Measurements from ENCODE around the gene BMP3. TPM values are rescaled to one million over a fixed set of nuclear protein-coding genes. Genes with fewer than 3 reads are reported as not detected.

The BMP3 gene
- total RNA-seq, 3 donors from 2014 or later (not counting 1 experiment from before 2014, with no cell fraction given), result not detected

DNA sequence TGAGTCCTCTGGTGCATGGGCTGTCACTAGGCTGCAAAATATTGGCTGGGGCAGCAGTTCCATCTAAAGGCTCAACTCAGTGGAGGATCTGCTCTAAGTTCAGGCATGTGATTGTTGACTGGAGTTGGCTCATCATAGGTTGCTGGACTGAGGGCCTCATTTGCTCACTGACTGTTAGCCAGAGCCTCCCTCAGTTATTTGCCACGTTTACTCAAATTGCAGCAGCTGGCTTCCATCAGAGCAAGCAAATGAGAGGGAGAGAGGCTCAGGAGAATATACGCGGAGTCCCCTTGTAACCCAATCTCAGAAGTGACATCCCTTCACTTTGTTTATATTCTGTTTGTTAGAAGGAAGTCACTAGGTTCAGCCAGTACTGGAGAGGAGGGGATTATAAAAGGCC, 54.1 kb downstream of the BMP3 start:
- intact Hi-C loops (cut with micrococcal nuclease), result no loop called here
- WGBS (ENCODE audit: insufficient coverage), result 71% methylated on average over 1 of the region's 3 CpGs
- Histone ChIP-seq H3K36me3 (ENCODE audit: control insufficient read depth, insufficient read depth, low read length) (no peaks in the 10 kb centered on the region), H3K27ac (ENCODE audit: low read length) (no peak overlapping the region), H3K4me3 (ENCODE audit: low read length) (no peak overlapping the region), H3K27me3 (ENCODE audit: control insufficient read depth, insufficient read depth, low read length) (no peaks in the 10 kb centered on the region), H3K4me1 (ENCODE audit: control insufficient read depth, insufficient read depth, low read length) (no peaks in the 10 kb centered on the region), H3K9me3 (ENCODE audit: control insufficient read depth, insufficient read depth, low read length) (no peaks in the 10 kb centered on the region)
- Mint-ChIP-seq H3K27ac (no peak overlapping the region), H3K4me3 (no peak overlapping the region), H3K36me3 (no peaks in the 10 kb centered on the region), H3K9me3 (no peaks in the 10 kb centered on the region), H3K27me3 (ENCODE audit: low read depth in 2 of 2) (peaks cover 0 to 3% of the 10 kb centered on the region in 2 donors), H3K4me1 (no peaks in the 10 kb centered on the region)
- TF ChIP-seq, protein P1, sequence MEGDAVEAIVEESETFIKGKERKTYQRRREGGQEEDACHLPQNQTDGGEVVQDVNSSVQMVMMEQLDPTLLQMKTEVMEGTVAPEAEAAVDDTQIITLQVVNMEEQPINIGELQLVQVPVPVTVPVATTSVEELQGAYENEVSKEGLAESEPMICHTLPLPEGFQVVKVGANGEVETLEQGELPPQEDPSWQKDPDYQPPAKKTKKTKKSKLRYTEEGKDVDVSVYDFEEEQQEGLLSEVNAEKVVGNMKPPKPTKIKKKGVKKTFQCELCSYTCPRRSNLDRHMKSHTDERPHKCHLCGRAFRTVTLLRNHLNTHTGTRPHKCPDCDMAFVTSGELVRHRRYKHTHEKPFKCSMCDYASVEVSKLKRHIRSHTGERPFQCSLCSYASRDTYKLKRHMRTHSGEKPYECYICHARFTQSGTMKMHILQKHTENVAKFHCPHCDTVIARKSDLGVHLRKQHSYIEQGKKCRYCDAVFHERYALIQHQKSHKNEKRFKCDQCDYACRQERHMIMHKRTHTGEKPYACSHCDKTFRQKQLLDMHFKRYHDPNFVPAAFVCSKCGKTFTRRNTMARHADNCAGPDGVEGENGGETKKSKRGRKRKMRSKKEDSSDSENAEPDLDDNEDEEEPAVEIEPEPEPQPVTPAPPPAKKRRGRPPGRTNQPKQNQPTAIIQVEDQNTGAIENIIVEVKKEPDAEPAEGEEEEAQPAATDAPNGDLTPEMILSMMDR (IDR thresholded peaks at IDR 0.05), result no peak
- ATAC-seq, result no peak
- no peak for DNase-seq

DNA sequence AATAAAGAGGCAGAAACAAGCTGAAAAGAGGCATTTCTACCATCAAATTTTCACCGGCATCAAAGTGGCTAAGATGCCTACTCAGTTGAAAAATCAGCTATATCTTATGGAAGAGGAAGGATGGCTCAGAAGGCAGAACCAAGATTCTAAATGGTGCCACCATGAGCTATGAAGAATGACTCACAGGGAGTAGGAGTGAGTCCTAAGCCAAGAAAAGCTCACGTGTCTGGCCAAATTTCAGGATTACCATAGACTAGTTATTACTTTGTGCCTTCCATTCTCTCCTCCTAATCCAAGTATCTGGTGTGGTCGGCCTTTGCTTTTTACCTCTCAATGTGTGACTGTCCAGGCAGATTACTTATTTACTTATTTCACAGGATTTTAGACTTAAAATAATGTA, 54.8 kb downstream of the BMP3 start:
- ATAC-seq (no peak), DNase-seq (no peak)
- H3K4me1 Mint-ChIP-seq, result no peaks in the 10 kb centered on the region
- H3K27ac Mint-ChIP-seq, result no peak overlapping the region
- intact Hi-C loops (cut with micrococcal nuclease), result no loop called here
- no peaks in the 10 kb centered on the region for H3K36me3 ChIP-seq (ENCODE audit: control insufficient read depth, insufficient read depth, low read length)
- no peaks in the 10 kb centered on the region for H3K9me3 Mint-ChIP-seq
- TF ChIP-seq, protein P1 (IDR thresholded peaks at IDR 0.05), result no peak
- no peak overlapping the region for H3K27ac ChIP-seq (ENCODE audit: low read length)
- H3K9me3 ChIP-seq (ENCODE audit: control insufficient read depth, insufficient read depth, low read length), result no peaks in the 10 kb centered on the region
- H3K4me3 ChIP-seq (ENCODE audit: low read length), result no peak overlapping the region
- no peaks in the 10 kb centered on the region for H3K27me3 ChIP-seq (ENCODE audit: control insufficient read depth, insufficient read depth, low read length)
- WGBS (ENCODE audit: insufficient coverage), result 96% methylated on average over 2 of the region's 3 CpGs
- H3K4me1 ChIP-seq (ENCODE audit: control insufficient read depth, insufficient read depth, low read length), result no peaks in the 10 kb centered on the region
- H3K36me3 Mint-ChIP-seq, result no peaks in the 10 kb centered on the region
- H3K27me3 Mint-ChIP-seq (ENCODE audit: low read depth in 2 of 2), result no peaks in the 10 kb centered on the region
- no peak overlapping the region for H3K4me3 Mint-ChIP-seq

DNA sequence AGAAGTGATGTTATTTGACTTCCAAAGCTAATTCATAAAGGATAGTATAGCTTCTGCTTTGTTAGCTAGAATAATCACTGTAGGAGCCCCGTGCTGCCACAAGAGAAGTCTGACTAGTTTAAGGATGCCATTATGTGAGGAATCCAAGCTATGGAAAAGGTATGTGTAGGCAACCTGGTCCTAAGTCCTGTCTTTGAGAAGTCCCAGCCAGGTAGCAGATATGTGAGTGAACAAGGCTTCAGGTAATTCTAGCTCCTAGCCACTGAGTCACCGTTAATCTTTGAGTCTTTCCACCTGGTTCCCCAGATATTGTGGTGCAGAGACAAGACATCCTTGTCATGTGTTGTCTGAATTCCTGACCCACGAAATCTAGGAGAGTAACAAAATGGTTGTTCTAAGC, 55.5 kb downstream of the BMP3 start:
- Mint-ChIP-seq H3K4me3 (no peak overlapping the region), H3K9me3 (no peaks in the 10 kb centered on the region), H3K4me1 (no peaks in the 10 kb centered on the region), H3K27ac (no peak overlapping the region), H3K27me3 (ENCODE audit: low read depth in 2 of 2) (no peaks in the 10 kb centered on the region), H3K36me3 (no peaks in the 10 kb centered on the region)
- TF ChIP-seq, protein P1 (IDR thresholded peaks at IDR 0.05), result no peak
- Histone ChIP-seq H3K27ac (ENCODE audit: low read length) (no peak overlapping the region), H3K9me3 (ENCODE audit: control insufficient read depth, insufficient read depth, low read length) (no peaks in the 10 kb centered on the region), H3K36me3 (ENCODE audit: control insufficient read depth, insufficient read depth, low read length) (no peaks in the 10 kb centered on the region), H3K4me1 (ENCODE audit: control insufficient read depth, insufficient read depth, low read length) (no peaks in the 10 kb centered on the region), H3K4me3 (ENCODE audit: low read length) (no peak overlapping the region), H3K27me3 (ENCODE audit: control insufficient read depth, insufficient read depth, low read length) (no peaks in the 10 kb centered on the region)
- no peak for ATAC-seq
- intact Hi-C loops (cut with micrococcal nuclease), result no loop called here
- DNase-seq, result no peak
- 74% methylated on average over 3 of the region's 3 CpGs for WGBS (ENCODE audit: insufficient coverage)

DNA sequence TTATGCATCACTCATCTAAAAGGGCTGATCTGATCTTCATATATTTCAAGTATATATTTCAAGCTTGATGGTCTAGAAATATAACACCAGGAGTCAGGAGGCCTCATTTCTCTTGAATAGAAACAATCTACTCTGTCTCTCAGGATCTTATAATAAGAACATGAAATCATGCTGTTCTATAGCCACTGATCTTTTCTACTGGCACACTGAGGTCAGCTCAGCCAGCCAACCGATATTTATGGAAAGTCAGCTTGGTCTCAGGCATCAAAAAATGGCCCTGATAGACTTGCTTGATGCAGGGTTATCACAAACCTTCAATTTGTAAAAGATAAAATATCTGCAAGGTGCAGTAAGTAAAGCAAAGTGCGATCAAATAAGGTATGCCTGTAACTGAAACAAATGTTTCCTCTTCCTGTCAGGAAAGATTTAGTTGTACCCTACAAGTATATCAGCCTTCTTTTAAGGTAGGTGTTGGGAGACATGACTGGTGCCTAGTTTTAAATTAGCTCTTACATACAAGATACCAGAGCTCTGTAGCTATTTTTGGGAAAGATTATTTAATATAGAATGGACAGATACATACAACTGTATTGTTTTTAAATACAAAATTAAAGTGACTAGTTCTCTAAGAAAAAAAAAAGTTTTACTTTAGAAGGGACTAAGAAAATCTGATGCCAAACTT, 63.4 kb downstream of the BMP3 start:
- Mint-ChIP-seq H3K4me3 (no peak overlapping the region), H3K36me3 (no peaks in the 10 kb centered on the region), H3K4me1 (no peaks in the 10 kb centered on the region), H3K27ac (no peak overlapping the region), H3K27me3 (ENCODE audit: low read depth in 2 of 2) (no peaks in the 10 kb centered on the region), H3K9me3 (no peaks in the 10 kb centered on the region)
- Histone ChIP-seq H3K27me3 (ENCODE audit: control insufficient read depth, insufficient read depth, low read length) (no peaks in the 10 kb centered on the region), H3K9me3 (ENCODE audit: control insufficient read depth, insufficient read depth, low read length) (no peaks in the 10 kb centered on the region), H3K27ac (ENCODE audit: low read length) (no peak overlapping the region), H3K4me1 (ENCODE audit: control insufficient read depth, insufficient read depth, low read length) (no peaks in the 10 kb centered on the region), H3K36me3 (ENCODE audit: control insufficient read depth, insufficient read depth, low read length) (no peaks in the 10 kb centered on the region), H3K4me3 (ENCODE audit: low read length) (no peak overlapping the region)
- ATAC-seq (no peak), DNase-seq (no peak)
- intact Hi-C loops (cut with micrococcal nuclease), result no loop called here
- TF ChIP-seq, protein P1 (IDR thresholded peaks at IDR 0.05), result no peak
- 92% methylated on average over 1 of the region's 2 CpGs for WGBS (ENCODE audit: insufficient coverage)

Measured in natural killer cell (primary cell).